ENCODE data around the gene PAPPA2. TPM values are rescaled to one million over a fixed set of nuclear protein-coding genes. Genes with fewer than 3 reads are reported as not detected.

PAPPA2 gene
- total RNA-seq, 2 experiments from 2014 or later, result 0.19 TPM; not detected in 1

DNA sequence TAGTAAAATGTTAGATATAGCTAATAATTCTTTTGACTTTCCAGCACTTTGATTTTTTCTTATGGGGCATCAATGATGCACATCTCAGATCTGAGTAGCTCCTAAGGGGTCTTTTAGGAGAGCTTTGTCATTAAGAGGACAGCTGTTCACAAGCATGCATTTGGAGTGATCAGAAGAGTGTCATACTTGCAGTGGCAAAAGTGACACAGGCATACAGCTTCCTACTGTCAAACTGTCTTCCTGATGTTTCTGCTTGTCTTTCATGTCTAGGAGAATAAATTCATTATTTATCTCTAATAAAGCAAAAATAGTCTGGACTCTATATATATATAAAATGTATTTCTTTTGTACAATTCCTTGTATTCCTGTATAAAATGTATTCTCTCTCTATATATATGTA lies 273.0 kb downstream of the PAPPA2 start:
- no peak overlapping the region for H2AFZ ChIP-seq (ENCODE audit: low read length)
- no peak for TF ChIP-seq CTCF (conservative IDR thresholded peaks at IDR 0.05; ENCODE audit: low read length)
- no peak for TF ChIP-seq EZH2phosphoT487 (IDR thresholded peaks at IDR 0.05; ENCODE audit: borderline replicate concordance, low read depth, low read length)
- no peaks in the 10 kb centered on the region for H4K20me1 ChIP-seq (ENCODE audit: insufficient read depth, low read length)
- no peak overlapping the region for H3K27ac ChIP-seq (ENCODE audit: low read depth, low read length, poor library complexity, severe bottlenecking)
- no peak overlapping the region for H3K4me2 ChIP-seq (ENCODE audit: low read length)
- no peaks in the 10 kb centered on the region for H3K79me2 ChIP-seq (ENCODE audit: insufficient read depth, low read depth, low read length)
- ChIA-PET POLR2A (interaction anchor here (1.5 kb wide), 1 partner anchor 22 kb away, joined by 3 read pairs; no protein-coding TSS in a partner anchor), CTCF (ENCODE audit: unreplicated experiment) (no interaction called here)
- intact Hi-C loops (cut with micrococcal nuclease; ENCODE audit: unreplicated experiment), result no loop called here
- no TSS peak for BruUV-seq (replicated peaks)
- H3K4me1 ChIP-seq (ENCODE audit: insufficient read depth, low read length, poor library complexity, severe bottlenecking), result no peaks in the 10 kb centered on the region
- H3K9me2 ChIP-seq (ENCODE audit: insufficient read depth, low read length), result no peaks in the 10 kb centered on the region
- H3K4me3 ChIP-seq (ENCODE audit: low read depth, low read length, poor library complexity, severe bottlenecking), result no peak overlapping the region
- H3K36me3 ChIP-seq (ENCODE audit: insufficient read depth, low read length), result no peaks in the 10 kb centered on the region
- H3K9me3 ChIP-seq (ENCODE audit: low read length), result no peaks in the 10 kb centered on the region
- DNase-seq (ENCODE audit: low spot score), result no peak

DNA sequence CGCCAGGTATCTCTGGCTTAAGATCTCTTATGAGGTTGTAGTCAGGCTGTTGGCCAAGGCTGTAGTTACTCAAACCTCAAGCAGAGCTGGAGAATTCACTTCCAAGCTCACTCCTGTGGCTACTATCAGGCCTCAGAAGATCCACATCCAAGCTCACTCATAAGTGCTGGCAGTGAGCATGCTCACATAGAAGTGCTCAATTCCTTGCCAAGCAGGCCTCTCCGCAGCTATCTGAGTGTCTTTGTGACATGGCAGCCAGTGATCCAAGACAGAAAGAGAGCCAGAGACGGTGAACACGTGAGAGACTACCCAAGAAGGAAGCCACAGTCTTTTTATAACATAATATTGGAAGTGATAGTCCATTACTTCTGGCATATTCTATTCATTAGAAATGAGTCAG lies 278.2 kb downstream of the PAPPA2 start:
- intact Hi-C loops (cut with micrococcal nuclease; ENCODE audit: unreplicated experiment), result no loop called here
- ChIA-PET POLR2A (no interaction called here), CTCF (ENCODE audit: unreplicated experiment) (no interaction called here)
- Histone ChIP-seq H3K9me2 (ENCODE audit: insufficient read depth, low read length) (no peaks in the 10 kb centered on the region), H3K9me3 (ENCODE audit: low read length) (no peaks in the 10 kb centered on the region), H3K4me3 (ENCODE audit: low read depth, low read length, poor library complexity, severe bottlenecking) (no peak overlapping the region), H4K20me1 (ENCODE audit: insufficient read depth, low read length) (no peaks in the 10 kb centered on the region), H3K4me1 (ENCODE audit: insufficient read depth, low read length, poor library complexity, severe bottlenecking) (no peaks in the 10 kb centered on the region), H3K36me3 (ENCODE audit: insufficient read depth, low read length) (no peaks in the 10 kb centered on the region), H3K27ac (ENCODE audit: low read depth, low read length, poor library complexity, severe bottlenecking) (no peak overlapping the region), H2AFZ (ENCODE audit: low read length) (no peak overlapping the region), H3K4me2 (ENCODE audit: low read length) (no peak overlapping the region), H3K79me2 (ENCODE audit: insufficient read depth, low read depth, low read length) (no peaks in the 10 kb centered on the region)
- DNase-seq (ENCODE audit: low spot score), result no peak
- BruUV-seq (replicated peaks), result no TSS peak
- TF ChIP-seq EZH2phosphoT487 (IDR thresholded peaks at IDR 0.05; ENCODE audit: borderline replicate concordance, low read depth, low read length) (no peak), CTCF (conservative IDR thresholded peaks at IDR 0.05; ENCODE audit: low read length) (no peak)

DNA sequence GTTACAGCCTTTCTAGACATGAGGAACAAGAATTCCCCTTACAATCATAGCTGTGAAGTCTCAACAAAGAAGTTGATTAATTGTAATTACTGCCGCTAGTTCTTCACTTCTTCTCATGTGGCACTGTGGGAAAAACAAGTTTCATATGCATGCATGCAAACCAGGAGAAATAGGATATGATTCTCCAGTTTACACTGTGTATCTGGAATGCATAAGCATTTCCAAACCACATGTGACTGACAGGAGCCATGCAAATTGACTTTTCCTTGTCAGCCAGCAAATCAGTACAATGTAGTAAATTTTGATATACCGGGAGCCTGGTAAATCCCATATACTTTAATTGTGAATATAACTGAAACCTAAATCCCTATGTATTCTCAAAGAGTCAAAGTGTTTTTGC lies 279.3 kb downstream of the PAPPA2 start:
- Histone ChIP-seq H3K9me2 (ENCODE audit: insufficient read depth, low read length) (no peaks in the 10 kb centered on the region), H4K20me1 (ENCODE audit: insufficient read depth, low read length) (no peaks in the 10 kb centered on the region), H3K27ac (ENCODE audit: low read depth, low read length, poor library complexity, severe bottlenecking) (no peak overlapping the region), H3K4me1 (ENCODE audit: insufficient read depth, low read length, poor library complexity, severe bottlenecking) (no peaks in the 10 kb centered on the region), H3K36me3 (ENCODE audit: insufficient read depth, low read length) (no peaks in the 10 kb centered on the region), H3K79me2 (ENCODE audit: insufficient read depth, low read depth, low read length) (no peaks in the 10 kb centered on the region), H3K9me3 (ENCODE audit: low read length) (no peaks in the 10 kb centered on the region), H3K4me2 (ENCODE audit: low read length) (no peak overlapping the region), H2AFZ (ENCODE audit: low read length) (no peak overlapping the region), H3K4me3 (ENCODE audit: low read depth, low read length, poor library complexity, severe bottlenecking) (no peak overlapping the region)
- POLR2A ChIA-PET, result no interaction called here
- TF ChIP-seq CTCF (conservative IDR thresholded peaks at IDR 0.05; ENCODE audit: low read length), result no peak
- BruUV-seq (replicated peaks), result no TSS peak
- intact Hi-C loops (cut with micrococcal nuclease; ENCODE audit: unreplicated experiment), result no loop called here
- CTCF ChIA-PET (ENCODE audit: unreplicated experiment), result no interaction called here
- DNase-seq (ENCODE audit: low spot score), result no peak

All from OCI-LY7 (cell line).